Central memory CD8-positive, alpha-beta T cell (primary cell): Measurements from ENCODE around the gene TBC1D17.

Source experiments
- ATAC-seq: fragments of 150-1000 bp; cut with Tn5 transposase; replicated peaks from 2 replicates; pipeline ENCODE4 v1.10.0; 2022; ENCODE audit warnings: mild to moderate bottlenecking, moderate FRiP score, moderate number of reproducible peaks; ENCODE audit not compliant: poor library complexity, severe bottlenecking; ENCODE audit errors: extremely low read depth
- DNase-seq, 2 donors: peaks; one replicate each; pipeline ENCODE4 v3.0.0; 2021; ENCODE audit warnings: low spot score in 2 of 2
- H3K27ac Mint-ChIP-seq: one replicate; pipeline ENCODE4 v1.8.0; 2022; ENCODE audit warnings: low read depth, mild to moderate bottlenecking, moderate library complexity, mixed read lengths
- H3K27me3 Mint-ChIP-seq: one replicate; pipeline ENCODE4 v1.8.0; 2022; ENCODE audit warnings: mixed read lengths
- H3K36me3 Mint-ChIP-seq: one replicate; pipeline ENCODE4 v1.8.0; 2022; ENCODE audit warnings: mild to moderate bottlenecking, moderate library complexity, mixed read lengths; ENCODE audit not compliant: insufficient read depth
- H3K4me1 Mint-ChIP-seq: one replicate; pipeline ENCODE4 v1.8.0; 2022; ENCODE audit warnings: mixed read lengths
- H3K4me3 Mint-ChIP-seq: one replicate; pipeline ENCODE4 v1.8.0; 2022; ENCODE audit warnings: mild to moderate bottlenecking, moderate library complexity, mixed read lengths
- H3K9me3 Mint-ChIP-seq: one replicate; pipeline ENCODE4 v1.8.0; 2022; ENCODE audit warnings: mixed read lengths

The TBC1D17 gene

DNA sequence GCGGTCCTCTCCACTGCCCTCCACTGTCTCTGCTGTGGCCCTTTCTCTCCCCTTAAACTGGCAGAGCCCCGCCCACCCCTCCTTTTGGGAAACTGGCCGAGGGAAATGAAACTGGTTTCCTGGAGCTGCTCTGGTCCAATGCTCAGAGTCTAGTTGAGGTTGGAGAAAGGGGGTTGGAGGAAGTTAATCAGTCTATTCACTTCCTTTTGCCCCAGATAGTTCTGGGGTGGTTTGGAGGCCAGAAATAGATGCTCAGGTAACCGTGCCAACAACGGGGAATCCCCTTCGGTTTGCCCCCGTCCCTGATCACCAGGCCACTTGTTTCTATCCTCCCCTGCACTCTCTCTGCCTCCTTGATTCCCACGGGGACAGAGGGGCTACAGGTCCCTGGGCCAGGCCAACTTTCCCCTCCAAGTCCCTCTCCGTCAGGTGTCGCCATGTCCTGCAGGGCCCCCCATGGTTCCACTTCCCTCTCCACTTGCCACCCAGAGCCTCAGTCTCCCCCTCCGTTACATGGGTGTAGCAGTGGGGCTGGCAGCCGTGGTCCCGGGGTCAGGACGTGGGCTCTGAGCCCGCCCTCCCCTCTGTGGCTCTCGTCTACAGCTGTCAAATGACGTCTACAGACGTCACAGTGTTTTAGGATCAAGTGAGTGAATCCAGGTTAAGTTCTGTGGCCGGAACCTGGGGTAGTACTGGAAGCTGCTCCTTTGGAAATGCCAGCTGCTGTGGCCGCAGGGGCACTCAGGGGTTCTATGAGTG lies 19.5 kb downstream of the TBC1D17 start, which contains the start of gene IL4I1:
IL4I1 (minus strand) TSS at position 25 of the 759 bp plus-strand sequence. CDS start 727 bp downstream, outside the sequence.
- Mint-ChIP-seq H3K4me3 (peak within 1 kb of the TSS; percentile 69), H3K9me3 (no peaks in the 10 kb centered on the region), H3K27ac (peak within 1 kb of the TSS; percentile 98), H3K4me1 (peaks cover 21% of the 10 kb centered on the region), H3K36me3 (peaks cover 11% of the 10 kb centered on the region), H3K27me3 (no peaks in the 10 kb centered on the region)
- DNase-seq (peak; percentile 47 to 73), ATAC-seq (peak; percentile 82)

GRCh38 chr19:49904136-49904535 lies 26.6 kb downstream of the TBC1D17 start:
- DNase-seq (no peak), ATAC-seq (no peak)
- H3K4me3 Mint-ChIP-seq, result no peak overlapping the region

DNA sequence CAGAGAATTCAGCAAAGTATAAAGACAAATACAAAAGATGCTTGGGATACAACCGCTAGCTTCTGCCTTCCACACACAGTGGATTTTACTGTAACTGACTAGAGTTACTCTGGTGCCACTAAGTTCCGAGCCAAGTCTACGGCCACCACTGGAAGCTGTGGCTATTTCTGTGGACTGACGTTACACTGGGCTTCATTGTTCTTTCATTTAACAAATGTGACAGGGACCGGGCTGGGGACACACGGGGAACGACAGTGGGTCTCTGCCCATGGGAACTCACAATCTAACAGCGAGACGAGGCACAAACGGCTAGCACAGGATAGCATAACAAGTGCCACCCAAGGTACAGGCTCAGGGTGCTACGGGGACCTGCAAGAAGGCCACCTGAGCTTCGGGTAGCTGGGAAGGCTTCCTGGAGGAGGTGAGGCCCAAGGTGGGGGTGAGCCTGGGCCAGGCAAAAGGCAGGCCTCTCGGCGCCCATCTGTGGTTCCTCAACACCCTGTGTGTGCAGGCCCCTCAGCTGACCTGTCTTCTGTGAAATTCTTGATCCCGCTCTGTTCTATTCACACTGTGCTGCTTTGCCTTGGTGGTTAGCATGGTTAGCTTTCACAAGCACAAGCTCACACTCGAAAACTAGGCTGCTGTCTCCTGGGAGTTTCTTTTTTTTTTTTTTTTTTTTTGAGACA lies 29.5 kb downstream of the TBC1D17 start:
- H3K4me3 Mint-ChIP-seq, result no peak overlapping the region
- ATAC-seq (no peak), DNase-seq (no peak)
- H3K9me3 Mint-ChIP-seq, result no peaks in the 10 kb centered on the region
- no peaks in the 10 kb centered on the region for H3K27me3 Mint-ChIP-seq
- H3K27ac Mint-ChIP-seq, result peak overlapping the region; percentile 35
- peaks cover 11% of the 10 kb centered on the region for H3K4me1 Mint-ChIP-seq
- H3K36me3 Mint-ChIP-seq, result peaks cover 14% of the 10 kb centered on the region

More at GRCh38 chr19:49904136-49904535, 26.6 kb downstream of the TBC1D17 start:
- H3K27ac Mint-ChIP-seq, result no peak overlapping the region
- no peaks in the 10 kb centered on the region for H3K9me3 Mint-ChIP-seq
- H3K27me3 Mint-ChIP-seq, result no peaks in the 10 kb centered on the region
- H3K36me3 Mint-ChIP-seq, result peaks cover 9% of the 10 kb centered on the region
- no peaks in the 10 kb centered on the region for H3K4me1 Mint-ChIP-seq

GRCh38 chr19:49907745-49908446 lies 30.4 kb downstream of the TBC1D17 start:
- peak overlapping the region; percentile 35 for H3K27ac Mint-ChIP-seq
- H3K36me3 Mint-ChIP-seq, result peaks cover 14% of the 10 kb centered on the region
- no peak overlapping the region for H3K4me3 Mint-ChIP-seq
- H3K4me1 Mint-ChIP-seq, result peaks cover 11% of the 10 kb centered on the region
- H3K9me3 Mint-ChIP-seq, result no peaks in the 10 kb centered on the region
- no peaks in the 10 kb centered on the region for H3K27me3 Mint-ChIP-seq
- no peak for DNase-seq
- no peak for ATAC-seq

GRCh38 chr19:49908480-49909420 lies 31.2 kb downstream of the TBC1D17 start:
- peaks cover 14% of the 10 kb centered on the region for H3K36me3 Mint-ChIP-seq
- peaks cover 16% of the 10 kb centered on the region for H3K4me1 Mint-ChIP-seq
- H3K27ac Mint-ChIP-seq, result peak overlapping the region; percentile 35
- no peak for DNase-seq
- H3K27me3 Mint-ChIP-seq, result no peaks in the 10 kb centered on the region
- H3K4me3 Mint-ChIP-seq, result no peak overlapping the region
- H3K9me3 Mint-ChIP-seq, result no peaks in the 10 kb centered on the region
- no peak for ATAC-seq

DNA sequence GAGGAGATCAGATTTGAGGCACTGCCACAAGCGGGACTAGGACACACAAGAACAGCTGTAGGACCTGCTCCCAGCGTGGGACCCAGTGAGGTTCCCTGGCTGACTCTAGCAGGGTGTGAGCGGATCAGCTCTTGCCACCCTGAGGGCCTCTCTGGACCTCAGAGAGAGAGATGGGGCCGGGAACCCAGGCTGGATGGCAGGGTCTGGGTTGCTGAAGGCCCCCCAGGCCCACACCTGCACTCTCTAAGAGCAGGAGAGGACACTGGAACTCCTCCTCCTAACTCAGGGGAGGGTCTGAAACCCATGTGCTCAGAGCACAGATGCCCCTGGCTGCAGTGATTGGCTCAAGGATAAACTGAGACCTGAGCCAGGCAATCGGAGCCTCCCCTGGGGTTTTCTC lies 32.7 kb downstream of the TBC1D17 start:
- no peak for DNase-seq
- Mint-ChIP-seq H3K4me1 (peaks cover 20% of the 10 kb centered on the region), H3K9me3 (no peaks in the 10 kb centered on the region), H3K4me3 (no peak overlapping the region), H3K27ac (no peak overlapping the region), H3K27me3 (no peaks in the 10 kb centered on the region), H3K36me3 (peaks cover 15% of the 10 kb centered on the region)
- ATAC-seq, result no peak

DNA sequence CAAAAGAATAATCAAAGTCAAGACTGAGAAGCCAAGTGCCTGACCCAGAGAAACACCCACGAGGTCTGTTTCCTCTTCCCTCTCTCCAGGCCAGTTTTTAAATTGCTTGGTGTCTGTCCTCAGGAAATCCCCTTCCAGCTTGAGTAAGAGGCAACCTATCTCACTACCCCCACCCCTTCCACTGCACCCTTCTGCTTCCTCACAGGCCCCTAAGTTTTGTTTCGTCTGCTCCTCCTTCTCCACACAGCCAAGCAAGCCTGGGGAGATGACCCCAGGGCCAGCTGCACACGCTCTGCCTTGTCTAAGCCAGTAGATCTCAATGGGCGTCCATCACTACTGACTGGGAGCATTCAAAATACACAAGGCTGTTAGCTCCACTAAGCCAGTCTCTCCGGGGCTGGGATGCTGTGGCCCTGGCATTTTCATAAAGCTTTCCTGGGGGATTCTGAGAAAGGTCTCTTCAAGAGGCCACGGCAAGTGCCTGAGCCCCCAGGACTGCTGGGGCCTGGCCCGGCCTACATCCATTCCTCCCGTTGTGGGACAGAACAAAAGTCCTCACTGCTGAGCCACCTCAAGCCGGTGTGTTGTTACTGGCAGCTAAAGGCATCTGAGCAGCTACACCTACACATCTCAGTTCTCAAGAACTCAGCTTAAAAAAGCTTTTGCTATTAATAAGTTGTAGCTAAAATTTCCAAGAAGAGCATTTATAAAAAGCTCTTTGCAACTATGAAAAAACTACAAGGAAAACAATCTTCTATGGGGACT lies 34.1 kb downstream of the TBC1D17 start:
- peak overlapping the region; percentile 79 for H3K27ac Mint-ChIP-seq
- no peaks in the 10 kb centered on the region for H3K27me3 Mint-ChIP-seq
- peaks cover 17% of the 10 kb centered on the region for H3K36me3 Mint-ChIP-seq
- H3K4me1 Mint-ChIP-seq, result peaks cover 29% of the 10 kb centered on the region
- H3K4me3 Mint-ChIP-seq, result no peak overlapping the region
- ATAC-seq, result no peak
- H3K9me3 Mint-ChIP-seq, result no peaks in the 10 kb centered on the region
- DNase-seq, result no peak

DNA sequence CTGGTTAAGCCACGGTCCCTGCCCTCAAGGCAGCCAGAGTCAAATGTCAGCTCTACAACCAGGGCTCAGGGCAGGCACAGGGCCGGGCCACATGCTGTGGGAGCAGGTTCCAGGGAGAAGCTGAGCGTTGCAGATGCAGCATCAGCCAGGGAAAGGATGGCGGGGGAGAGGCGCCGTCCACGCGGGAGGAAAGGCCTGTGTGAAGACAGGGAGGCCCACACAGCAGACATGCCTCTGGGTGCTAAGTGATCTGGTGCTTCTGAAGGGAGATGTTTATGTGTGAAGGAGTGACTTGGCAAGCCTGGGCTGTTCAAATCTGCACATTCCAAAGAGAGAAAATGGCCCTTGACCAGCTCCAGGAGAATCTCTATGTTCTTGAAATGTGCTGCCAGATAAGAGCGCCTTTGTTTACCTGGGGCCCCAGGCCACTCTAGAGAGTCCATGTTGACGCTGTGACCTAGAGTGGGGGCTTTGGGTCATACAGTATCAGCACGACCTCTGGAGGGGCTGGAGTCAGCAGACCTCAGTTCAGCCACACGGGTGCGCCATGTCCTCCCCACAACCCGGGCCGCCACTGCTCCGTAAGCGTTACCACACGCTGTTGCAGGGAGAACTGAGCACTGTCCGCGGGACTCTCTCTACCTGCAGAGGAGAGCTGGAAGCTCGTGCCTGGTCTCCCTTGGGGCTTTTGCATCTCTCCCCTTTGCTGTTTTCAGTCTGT lies 35.6 kb downstream of the TBC1D17 start:
- peaks cover 22% of the 10 kb centered on the region for H3K36me3 Mint-ChIP-seq
- no peak overlapping the region for H3K27ac Mint-ChIP-seq
- ATAC-seq, result no peak
- no peak overlapping the region for H3K4me3 Mint-ChIP-seq
- H3K27me3 Mint-ChIP-seq, result no peaks in the 10 kb centered on the region
- no peak for DNase-seq
- H3K9me3 Mint-ChIP-seq, result no peaks in the 10 kb centered on the region
- peaks cover 38% of the 10 kb centered on the region for H3K4me1 Mint-ChIP-seq

DNA sequence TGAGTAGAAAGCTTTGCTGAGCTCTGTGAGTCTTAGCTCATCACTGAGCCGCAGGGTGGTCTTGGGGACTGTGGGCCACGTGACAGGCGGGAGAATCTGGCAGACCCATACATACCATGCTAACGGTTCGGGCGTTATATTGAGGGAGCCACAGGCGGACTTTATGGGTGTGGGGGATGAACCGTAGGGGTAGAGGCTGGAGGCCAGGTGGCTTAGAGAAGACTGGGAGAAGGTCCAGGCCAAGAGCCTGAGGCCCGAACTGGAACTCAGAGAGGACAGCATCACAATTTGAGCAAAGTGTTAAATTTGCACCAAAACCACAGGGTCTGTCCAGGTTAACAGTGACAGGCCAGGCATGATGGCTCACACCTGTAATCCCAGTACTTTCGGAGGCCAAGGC lies 36.2 kb downstream of the TBC1D17 start:
- Mint-ChIP-seq H3K9me3 (no peaks in the 10 kb centered on the region), H3K4me1 (peaks cover 38% of the 10 kb centered on the region), H3K27me3 (no peaks in the 10 kb centered on the region), H3K4me3 (no peak overlapping the region), H3K36me3 (peaks cover 21% of the 10 kb centered on the region), H3K27ac (no peak overlapping the region)
- ATAC-seq (no peak), DNase-seq (no peak)

DNA sequence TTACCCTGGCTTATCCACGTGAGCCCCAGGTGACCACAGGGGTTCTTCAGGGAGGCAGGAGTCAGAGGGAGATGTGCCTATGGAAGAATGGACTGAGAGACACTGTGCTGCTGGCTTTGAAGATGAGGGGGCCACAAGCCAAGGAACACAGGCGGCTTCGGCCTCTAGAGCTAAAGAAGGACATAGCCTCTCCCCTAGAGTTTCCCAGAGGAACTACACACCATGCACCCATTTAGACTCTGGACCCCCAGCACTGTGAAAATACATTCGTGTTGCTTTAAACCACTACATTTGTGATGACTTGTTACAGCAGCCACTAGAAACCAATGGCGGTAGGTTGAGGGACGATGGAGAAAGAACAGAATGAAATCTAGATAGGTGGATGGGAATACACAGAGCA lies 37.8 kb downstream of the TBC1D17 start:
- ATAC-seq (no peak), DNase-seq (no peak)
- Mint-ChIP-seq H3K9me3 (no peaks in the 10 kb centered on the region), H3K27ac (peak overlapping the region; percentile 21), H3K27me3 (no peaks in the 10 kb centered on the region), H3K4me1 (peaks cover 47% of the 10 kb centered on the region), H3K4me3 (no peak overlapping the region), H3K36me3 (peaks cover 19% of the 10 kb centered on the region)
